ENCODE results near the gene RNU6-7. TPM values are rescaled to one million over a fixed set of nuclear protein-coding genes. Genes with fewer than 3 reads are reported as not detected.

Gene RNU6-7
- total RNA-seq, 1 experiment from 2014 or later, result not detected

DNA sequence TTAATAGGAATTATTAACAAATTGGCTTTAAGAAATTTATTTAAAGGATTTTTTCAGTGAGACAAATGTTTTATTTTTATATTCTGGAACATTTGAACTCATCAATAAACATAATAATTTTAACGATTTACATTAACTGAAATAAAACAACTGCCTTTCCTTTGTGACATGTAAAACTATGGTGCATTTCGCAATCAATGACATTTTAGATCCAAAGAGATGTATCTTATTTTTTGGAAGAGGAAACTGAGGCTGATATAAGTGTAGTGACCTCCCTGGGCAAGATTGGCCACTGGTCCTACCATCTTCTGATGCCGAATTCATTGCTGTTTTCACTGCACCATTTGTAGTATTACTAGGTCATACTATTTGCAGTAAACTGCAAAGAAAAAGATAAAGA is 3.7 kb downstream of the RNU6-7 start:
- no peak for DNase-seq (ENCODE audit: low spot score)

DNA sequence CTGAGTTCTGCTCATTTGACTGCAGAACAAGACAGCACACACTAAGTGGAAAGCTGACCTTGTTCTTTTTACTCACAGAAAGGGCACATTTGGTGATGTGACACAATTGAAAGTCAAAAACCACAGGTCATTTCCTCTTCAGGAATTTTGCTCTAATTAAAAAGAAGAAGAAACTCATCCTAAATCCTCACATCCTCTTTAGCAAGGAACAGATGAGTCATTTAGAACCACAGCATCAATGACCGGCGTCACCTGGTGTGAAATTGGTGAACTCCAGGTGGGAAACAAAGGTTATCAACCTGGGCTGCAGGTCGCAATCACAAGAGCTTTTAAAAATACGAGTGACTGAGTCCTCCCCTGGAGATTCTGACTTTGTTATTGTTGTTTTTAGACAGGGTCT is 4.1 kb downstream of the RNU6-7 start:
- no peak for DNase-seq (ENCODE audit: low spot score)

DNA sequence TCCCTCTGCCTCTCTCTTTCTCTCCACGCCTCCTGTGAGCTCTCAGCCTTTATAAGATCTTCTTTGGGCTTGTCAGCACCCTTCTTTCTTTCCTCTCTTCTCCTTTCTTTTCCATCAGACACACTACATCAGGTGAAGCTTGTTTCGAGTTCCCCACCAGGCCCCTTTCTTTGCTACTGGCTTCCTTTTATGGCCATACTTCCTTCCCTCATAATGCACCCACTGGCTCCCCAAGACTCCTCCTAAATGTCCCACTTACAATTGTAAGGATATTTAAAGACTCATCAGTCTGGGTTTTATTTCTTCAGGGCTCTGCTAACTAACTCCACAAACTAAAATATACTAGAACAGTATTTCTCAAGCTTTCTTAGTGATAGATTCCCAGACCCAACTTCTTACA is 4.7 kb downstream of the RNU6-7 start:
- DNase-seq (ENCODE audit: low spot score), result no peak

DNA sequence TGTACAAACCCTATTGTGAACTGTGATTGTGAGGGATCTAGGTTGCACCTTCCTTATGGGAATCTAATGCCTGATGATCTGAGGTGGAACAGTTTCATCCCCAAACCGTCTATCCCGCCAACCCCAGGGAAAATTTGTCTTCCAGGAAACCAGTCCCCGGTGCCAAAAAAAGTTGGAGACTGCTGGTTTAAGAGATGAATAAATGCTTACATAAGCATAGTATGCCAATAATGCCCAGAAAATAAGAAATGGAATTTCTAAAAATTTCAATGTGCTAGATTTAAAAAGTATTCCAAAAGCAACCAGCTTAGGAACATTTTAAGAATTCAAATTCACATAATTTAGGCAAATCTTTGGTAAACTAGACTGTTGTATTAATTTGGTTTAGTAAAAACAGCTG is 6.6 kb downstream of the RNU6-7 start:
- DNase-seq (ENCODE audit: low spot score), result no peak

DNA sequence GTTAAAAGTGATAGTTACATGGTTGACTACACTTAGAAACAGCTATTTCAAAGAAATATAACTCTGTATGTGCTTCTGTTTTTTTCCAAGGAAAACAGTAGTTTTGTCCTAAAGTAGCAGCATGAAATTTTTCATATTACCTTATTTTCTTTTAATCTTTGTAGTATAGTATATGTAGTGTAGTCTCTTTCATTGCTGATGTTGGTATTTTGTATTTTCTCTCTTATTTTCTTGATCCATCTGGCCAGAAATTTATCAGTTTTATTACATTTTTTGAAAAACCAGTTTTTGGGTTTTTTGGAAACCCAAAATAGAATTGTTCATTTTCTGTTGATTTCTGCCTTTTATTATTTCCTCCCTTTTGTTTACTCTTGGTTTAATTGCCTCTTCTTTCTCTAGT is 7.6 kb downstream of the RNU6-7 start:
- no peak for DNase-seq (ENCODE audit: low spot score)

DNA sequence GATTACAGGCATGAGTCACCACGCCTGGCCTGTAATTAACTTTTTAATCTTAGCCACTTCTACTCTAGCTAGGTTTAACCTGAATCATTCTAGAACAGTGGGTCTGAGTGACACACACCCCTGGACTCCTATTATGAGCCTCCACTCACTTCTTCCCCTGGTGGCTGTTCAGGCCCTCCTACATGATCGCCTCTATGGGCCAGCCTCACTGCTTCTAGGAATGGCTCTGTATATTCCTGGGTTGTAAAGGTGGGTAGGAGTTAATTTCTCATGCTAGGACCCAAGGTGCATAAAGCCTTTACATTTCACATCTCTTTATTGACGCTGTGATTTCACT is 9.2 kb downstream of the RNU6-7 start:
- no peak for DNase-seq (ENCODE audit: low spot score)

DNA sequence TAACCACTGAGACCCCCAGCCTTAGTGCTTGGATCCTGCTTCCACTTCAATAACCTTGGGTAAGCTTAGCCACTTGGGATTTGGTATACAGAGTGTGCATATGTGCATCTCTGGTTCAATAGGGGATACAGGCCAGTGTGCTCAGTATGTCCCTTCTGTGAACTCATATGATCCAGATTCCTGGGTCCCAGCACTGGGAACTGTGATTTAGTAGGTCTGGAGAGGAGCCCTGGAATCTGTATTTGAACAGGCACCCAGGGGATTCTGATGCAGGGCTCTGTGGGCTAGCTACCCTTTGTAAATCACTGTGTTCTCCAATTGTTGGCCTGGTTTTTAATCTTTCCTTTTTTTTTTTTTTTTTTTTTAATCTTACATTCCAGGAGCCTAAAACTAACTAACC is 11.0 kb downstream of the RNU6-7 start:
- DNase-seq (ENCODE audit: low spot score), result no peak

DNA sequence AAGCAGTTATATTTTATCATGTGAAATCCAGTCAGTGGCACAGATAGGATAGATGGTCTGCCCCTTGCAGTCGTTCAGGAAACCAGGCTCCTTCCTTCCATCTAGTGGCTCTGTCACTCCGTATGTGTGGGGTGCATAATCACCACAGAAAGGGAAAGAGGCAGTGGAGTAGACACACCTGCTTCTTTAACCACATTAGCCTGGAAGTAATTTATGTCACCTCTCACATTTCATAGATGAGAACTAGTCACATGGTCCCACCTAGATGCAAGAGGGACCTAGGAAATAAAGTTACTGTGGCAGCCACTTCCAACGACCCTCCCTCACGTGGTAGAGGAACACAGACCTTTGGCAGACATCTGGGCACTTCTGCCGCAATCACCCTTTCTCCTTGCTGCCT is 15.5 kb downstream of the RNU6-7 start:
- DNase-seq (ENCODE audit: low spot score), result no peak

DNA sequence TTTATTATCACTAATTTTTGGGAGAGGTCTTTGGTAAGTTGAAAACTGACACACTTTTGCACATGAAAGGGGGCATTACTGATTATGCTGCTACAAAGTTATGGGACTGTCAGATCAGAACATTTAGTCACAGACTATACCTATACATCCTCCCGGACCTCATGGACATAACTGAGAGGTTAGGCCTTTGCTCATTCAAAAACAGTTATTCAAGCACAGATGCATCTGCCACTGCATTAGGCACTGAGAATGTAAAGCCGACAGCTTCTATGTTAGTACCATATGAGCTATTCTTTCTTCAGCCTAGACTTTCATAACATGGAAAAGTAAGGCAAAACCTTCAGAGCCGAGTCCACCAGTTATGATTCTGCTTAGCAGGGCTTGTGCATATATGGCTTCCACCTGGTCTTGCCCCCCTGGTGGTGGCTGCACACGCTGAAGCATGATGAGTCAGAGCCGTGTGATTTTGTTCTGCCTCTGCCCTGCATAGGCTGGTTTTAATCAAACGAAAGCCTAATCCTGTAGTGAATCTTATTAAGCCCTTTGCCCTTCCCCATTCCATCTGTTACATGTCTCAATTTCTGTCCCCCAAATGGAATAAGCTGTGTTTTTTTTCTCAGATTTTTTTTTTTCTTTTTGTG is 23.0 kb downstream of the RNU6-7 start:
- peak; percentile 74 for DNase-seq (ENCODE audit: low spot score)

DNA sequence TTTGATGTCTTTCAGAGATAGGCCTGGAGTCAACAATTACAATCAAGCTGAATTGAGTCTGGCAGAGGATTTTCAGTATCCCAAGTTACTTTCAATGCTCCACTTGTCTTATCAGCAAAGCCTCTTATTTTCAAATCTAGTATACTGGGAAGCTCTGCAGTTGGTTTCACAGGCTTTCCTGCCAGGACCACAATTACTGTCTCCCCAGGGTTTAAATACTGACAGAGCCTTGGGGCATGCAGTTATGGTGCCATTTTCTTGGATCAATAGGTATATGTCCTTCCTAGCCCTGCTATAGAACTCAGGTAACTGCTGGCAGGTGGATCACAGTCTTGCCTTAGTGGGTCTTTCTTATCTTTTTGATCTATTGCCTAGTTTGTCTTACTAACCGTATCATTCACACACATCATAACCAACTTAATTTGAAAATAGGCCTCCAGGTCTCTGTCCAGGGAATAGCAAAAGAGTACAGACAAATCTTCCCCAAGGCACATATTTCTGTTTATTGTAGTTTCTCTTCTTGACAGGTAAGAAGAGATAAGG is 23.6 kb downstream of the RNU6-7 start:
- DNase-seq (ENCODE audit: low spot score), result no peak

DNA sequence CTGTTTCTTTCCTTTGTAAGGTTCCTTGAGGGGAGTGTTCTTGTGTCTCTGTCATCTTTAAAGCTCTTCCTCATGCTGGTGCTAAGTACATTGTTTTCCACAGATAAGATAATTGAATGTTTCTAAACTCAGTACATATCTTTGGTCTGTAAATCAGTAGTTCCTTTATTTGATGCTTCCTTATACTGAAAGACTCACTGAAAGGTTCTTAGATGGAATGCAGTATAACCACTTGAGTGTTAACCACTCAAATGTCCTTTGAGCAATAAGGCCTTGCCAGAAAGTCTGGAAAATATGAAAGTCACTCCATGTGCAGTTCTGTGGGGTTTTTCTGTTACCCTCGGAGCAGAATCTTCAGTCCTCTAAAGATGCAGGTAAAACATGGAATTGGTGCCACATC is 24.2 kb downstream of the RNU6-7 start:
- no peak for DNase-seq (ENCODE audit: low spot score)

DNA sequence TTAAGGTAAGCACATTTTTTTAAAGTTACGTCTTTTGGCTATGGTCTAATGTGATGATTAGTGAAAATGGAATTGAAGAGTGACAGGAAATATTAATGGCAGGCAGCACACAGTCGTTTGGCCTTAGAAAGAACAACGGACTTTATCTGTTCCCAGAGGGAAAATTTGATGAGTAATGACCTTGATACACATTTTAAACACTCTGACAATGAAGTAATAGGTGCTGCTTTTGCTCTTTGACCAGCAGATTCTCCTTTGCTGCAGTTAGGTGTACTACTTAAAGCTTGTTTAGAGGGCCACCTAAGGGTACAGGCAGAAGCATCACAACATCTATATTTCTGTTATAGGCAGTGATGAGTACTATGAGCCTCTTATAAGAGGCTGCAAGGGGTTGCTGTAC is 28.3 kb downstream of the RNU6-7 start:
- no peak for DNase-seq (ENCODE audit: low spot score)

DNA sequence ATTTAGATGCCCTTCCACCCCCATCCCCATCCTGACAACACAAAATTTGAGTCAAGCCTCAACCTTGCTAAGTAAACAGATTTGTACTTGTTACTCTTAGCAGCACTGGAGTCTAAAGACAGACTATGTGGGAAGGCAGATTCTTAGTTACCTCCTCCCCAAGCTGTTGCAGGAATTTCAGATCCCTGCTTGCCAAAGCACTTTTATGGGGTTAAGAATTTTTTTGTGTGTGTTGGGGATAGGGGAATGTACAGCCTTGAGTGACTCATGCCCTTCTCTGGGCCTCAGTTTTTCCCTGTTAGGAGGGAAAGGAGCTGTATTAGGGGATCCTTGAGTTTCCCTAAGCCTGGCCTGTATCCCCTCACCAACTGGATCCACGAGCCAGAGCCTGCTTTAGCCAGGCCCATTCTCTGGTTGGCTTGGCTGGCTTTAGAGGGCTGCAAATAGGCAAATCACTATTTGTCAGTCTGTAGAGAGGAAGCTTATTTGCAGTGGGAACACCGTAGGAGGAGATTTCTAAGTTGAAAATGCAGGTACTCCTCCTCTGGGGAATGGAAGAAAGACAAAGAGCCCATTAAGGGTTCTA is 28.9 kb downstream of the RNU6-7 start:
- no peak for DNase-seq (ENCODE audit: low spot score)

DNA sequence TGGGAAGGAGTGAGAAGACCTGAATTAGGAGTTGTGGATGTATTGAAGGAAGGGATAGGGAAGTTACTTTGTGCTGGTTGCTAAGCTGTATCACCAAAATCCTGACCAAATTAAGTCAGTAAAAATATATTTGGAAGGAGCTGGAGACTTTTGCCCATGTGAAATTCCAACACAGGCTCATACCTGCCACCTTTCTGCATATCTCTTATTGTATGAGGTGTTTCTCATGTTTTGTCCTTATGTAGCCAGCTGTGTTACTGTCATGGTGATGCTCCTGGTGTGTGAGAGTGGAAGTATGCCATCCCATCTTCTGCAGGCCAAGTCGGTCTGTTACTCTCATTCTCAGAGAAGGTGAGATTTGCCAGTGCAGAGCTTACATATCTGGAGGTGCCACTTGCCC is 30.6 kb downstream of the RNU6-7 start:
- DNase-seq (ENCODE audit: low spot score), result no peak

DNA sequence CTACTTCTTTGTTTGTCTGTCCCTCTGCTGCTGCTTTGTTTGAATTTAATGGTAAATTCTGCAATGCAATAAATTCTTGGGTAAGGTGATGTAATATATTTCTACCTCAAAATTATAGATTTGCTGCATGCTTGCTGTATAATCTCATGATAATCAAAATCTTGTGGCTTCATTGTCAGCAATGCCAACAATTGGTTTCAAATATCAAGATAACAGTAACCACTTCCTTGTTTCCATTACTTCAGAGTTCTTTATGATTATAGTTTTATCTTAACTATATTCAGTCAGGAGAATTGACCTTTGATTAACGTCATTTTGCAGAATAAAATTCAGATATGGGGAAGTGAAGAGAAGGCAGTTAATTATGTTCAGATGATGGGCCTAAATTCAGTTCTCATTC is 31.4 kb downstream of the RNU6-7 start:
- no peak for DNase-seq (ENCODE audit: low spot score)

DNA sequence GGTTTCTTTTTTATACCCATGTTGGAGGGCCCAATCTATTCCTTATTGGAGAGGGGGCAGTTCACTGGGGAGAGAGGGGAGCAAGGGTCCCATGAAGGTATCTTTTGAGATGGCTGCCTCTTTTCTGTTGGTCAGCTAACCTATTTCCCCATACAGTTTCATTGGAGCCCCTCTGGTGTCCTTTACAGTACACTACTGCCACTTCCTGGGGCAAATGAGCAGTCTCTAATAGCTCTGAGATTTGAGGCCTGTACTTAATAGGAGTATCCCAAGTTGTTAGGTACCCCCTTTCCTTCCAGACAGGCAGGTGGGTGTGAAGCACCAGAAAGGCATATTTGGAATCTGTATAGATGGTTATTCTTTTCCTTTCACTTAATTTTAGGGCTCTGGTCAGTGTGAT is 42.6 kb downstream of the RNU6-7 start:
- DNase-seq (ENCODE audit: low spot score), result no peak

DNA sequence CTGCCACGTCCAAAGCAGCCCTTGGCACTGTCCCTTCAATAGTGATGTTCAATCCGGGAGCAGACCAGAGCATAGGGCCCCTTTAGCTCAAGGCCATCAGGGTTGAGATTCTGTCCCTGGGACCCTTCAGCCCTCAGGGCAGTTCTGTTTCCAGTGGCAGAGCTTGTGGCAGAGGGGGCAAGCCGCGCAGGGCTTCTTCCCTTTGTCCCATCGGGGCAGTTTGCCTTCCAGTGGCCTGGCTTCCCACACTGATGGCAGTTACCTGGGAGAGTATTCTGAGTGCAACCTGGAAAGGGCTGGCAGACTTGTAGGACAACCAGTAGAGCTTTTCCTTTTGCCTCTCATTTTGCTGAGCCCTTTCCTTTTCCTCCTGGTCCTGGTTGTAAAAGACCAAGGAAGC is 44.9 kb downstream of the RNU6-7 start:
- DNase-seq (ENCODE audit: low spot score), result no peak

DNA sequence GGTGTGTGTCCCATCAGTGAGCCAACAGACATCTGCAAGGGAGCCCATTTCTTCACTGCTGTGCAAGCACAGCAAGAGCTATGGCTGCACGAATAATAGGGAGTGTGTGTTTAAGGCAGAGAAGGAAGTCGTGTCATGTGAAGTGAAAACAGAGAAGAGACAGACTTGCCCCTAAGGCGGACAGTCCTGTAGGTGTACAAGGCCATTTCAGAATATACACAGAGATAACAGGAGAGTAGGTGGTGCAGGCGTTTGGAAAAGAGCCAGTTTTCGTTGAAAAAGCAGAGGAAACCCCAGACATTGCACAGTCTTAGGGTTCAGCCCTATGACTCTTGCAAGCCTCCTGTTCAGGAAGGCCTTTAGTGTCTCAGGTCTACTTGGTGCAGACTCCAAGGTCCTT is 47.5 kb downstream of the RNU6-7 start:
- DNase-seq (ENCODE audit: low spot score), result no peak

DNA sequence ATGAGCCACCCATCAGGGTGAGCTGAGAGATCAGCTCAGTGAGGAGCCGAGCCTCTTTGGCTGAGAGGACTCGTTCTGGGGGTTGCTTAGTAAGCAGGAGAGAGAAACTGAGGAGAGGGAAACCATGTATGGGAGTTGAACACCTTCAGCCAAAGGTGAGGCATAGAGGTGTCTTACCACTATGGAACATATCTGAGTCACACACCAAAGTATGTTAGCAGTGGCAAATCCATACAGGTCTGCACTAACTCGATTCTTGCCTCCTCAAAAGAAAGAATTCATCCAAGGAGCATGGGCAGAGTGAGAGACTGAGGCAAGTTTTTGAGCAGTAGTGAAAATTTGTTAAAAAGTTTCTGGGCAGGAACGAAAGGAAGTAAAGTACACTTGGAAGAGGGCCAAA is 47.9 kb downstream of the RNU6-7 start:
- DNase-seq (ENCODE audit: low spot score), result no peak

DNA sequence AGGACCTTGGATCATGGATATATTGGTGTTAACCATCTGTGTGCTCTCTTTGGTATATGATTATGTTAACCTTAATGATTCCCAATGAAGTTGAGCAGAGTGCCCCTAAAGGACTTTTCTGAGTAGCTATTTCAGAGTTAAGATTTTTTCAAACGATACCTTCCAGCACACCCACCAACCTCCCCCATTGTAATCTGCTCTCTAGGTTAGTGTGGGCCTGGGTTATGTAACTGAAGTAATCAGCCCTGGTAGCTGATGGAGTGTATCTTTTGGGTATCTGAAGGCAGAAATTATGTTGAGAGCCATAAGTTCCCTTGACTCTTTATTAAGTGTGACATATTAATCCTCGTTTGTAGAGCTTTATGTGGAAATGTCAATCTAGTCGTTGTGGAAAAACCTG is 48.8 kb downstream of the RNU6-7 start:
- no peak for DNase-seq (ENCODE audit: low spot score)

DNA sequence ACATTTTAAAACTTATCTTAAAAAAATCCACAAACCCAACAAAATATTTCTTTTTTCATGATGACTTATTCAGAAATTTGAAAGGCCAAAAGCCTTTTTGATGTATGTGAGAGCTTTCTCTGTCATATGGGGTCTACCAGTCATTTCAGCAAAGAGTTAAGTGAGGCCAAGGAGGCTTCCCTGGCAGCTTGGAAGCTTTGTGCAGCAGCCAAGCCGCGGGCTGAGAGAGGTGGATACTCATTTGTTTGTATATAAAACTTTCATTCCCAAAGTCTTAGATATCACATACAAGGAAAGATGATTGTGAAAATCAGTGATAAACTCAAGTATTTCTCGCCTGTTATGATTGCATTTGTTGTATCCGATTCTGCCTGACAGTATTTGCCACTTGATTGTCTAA is 49.7 kb downstream of the RNU6-7 start:
- DNase-seq (ENCODE audit: low spot score), result no peak

Measured in H4 (cell line).